SK-N-SH (cell line): Measurements from ENCODE around the gene TBC1D2.

Experiments
- FOSL2 ChIP-seq: IDR thresholded peaks from 2 replicates; pipeline ENCODE4 v1.4.0; 2012; ENCODE audit warnings: low read depth, mild to moderate bottlenecking, moderate library complexity, borderline replicate concordance
- NFIC ChIP-seq: IDR thresholded peaks from 2 replicates; pipeline ENCODE4 v1.4.0; 2012; ENCODE audit warnings: borderline replicate concordance
- REST ChIP-seq: IDR thresholded peaks from 2 replicates; pipeline ENCODE4 v1.6.1; 2012; ENCODE audit warnings: mild to moderate bottlenecking, low read depth, low read length, moderate library complexity
- USF2 ChIP-seq: fragments of 150-350 bp; IDR thresholded peaks from 2 replicates; pipeline ENCODE4 v1.6.1; 2017; ENCODE audit warnings: antibody characterized with exemption, low read length, low read depth, borderline replicate concordance

GRCh38 chr9:98222885-98223691 is 32.4 kb downstream of the TBC1D2 start:
- TF ChIP-seq REST (no peak), USF2 (no peak), FOSL2 (peak; percentile 67; the same call in 1 of the 2 replicates), NFIC (peak; percentile 83)
